Epidermal melanocyte (primary cell): ENCODE measurements around the gene PATE1.

Experiments used
- DNase-seq: peaks from one replicate; pipeline ENCODE4 v3.0.0; 2011; ENCODE audit warnings: low spot score; ENCODE audit not compliant: insufficient read length

The PATE1 gene

DNA sequence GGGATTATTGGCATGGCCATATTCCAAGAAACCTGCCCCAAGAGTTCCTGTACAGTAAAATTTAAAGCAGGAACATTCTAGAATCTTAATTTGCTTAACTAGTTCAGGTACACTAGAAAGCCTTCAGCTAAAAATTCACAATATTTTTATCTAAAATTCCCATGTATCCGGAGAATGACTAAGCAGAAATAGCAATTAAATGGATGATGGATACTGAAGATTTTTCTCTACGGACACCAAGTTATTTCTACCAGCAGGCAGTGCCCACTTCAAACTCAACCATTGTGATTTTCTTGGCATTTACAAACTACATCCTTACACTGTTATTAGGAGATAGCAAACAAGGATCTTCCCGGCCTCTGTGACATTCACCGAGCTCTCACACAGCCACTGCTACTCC is 44.7 kb downstream of the PATE1 start:
- DNase-seq: no peak

DNA sequence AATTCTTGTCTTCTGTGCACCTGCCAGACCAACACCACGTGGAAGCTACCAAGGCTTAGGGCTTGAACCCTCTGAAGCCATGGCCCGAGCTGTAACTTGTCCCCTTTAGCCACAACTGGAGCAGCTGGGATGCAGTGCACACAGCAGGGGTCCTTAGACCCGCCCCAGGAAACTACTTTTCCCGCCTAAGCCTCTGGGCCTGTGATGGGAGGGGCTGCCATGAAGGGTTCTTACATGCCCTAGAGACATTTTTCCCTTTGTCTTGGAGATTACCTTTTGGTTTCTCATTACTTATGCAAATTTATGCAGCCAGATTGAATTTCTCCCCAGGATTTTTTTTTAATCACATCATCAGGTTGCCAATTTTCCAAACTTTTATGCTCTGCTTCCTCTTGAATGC is 51.6 kb downstream of the PATE1 start:
- DNase-seq: no peak
